Activated naive CD8-positive, alpha-beta T cell treated with anti-CD3 and anti-CD28 coated beads, Interleukin-2, amount 50 U/mL, for 16 hours (primary cell): ENCODE results near the gene DDX52.
A peak's percentile ranks its signal among the peaks of the same experiment; 100 is the strongest.
"Not testable (repeated sequence)": the region's sequence is repeated elsewhere in the genome, so short reads cannot be mapped to it uniquely, and the experiment has no call there.

Experiments used
- DNase-seq: peaks from one replicate; pipeline ENCODE4 v3.0.0-alpha.2; 2020; ENCODE audit warnings: low read depth, low spot score

Gene DDX52

DNA sequence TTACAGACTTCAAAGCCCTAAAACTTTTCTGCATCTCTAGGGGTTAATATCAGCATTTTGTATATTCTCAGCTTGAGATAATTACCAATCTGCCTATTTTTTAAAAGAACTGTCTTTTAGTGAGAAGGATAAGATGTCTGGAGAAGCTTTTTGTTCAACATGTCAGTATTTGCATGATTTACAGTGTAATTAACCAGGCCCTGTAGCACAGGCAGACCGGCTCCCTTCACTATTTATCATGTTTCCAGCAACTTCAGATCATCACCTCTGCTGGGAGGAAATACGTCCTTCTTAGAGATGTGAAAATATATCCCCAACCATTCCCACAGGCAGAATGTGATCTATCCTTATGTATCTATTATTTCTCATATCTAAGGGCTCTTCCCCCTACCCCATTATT lies 8.6 kb upstream of the DDX52 start:
- DNase-seq, result no peak

DNA sequence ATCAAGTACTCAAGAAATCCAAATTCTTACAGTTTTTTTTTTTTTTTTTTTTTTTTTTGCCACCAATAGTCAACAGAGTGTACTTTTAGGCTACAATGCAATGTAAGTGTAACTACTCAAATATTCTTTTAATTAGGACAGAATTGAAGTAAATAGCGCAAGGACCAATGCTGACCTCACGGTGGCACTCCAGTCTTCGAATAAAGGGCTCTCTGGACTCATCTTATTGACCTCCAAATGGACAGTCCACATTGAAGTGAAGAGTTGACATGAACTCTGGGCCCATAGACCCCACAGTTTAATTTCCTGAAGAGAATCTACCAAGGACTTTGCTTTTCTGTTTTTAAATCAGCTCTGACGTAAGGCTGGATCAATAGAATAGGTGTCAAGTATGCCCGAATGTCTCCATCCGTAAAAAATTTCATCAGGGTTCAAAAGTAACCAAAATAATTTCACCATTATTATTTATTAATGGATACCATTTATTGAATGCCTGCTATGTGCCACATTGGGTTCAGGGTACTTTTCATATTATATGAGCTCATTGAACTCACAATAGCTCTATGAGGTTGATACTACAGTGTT lies 7.3 kb upstream of the DDX52 start:
- DNase-seq, result no peak

DNA sequence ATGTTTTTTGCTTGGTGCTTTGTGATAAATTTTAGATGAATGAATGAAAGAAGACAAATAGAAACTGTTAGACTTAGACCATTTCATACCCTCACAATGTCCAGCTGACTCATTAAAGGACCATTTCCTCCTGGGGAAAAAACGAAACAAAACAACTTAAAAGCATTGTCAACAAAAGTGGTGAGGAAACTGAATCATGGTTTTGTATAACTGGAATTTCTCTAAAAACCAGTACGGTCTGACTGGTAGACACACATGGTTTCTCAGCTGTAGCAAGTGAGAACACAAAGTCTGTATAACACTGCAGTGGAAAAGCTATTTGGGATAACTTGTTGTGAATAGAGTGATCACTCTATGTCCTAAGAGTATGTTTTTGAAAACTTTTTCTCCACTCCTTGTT lies 5.3 kb upstream of the DDX52 start:
- no peak for DNase-seq

DNA sequence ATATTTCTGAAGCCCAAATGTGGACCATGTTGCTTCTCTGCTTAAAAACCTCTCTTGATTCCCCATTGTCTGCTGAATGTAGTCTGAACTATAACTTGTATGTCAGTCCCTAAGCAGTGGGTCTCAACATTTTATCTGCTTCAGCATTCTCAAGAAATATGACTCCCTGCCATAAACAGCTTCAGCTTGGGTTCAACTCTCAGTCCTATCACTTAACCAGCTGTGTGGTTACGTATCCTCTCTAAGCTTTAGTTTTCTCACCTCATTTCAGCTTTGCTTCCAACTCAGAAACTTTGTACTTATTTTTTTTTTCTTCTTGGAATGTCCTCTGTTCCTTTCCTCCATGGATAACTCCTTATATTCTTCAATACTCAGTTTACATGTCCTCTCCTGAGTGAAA lies 4.6 kb upstream of the DDX52 start:
- DNase-seq, result no peak

DNA sequence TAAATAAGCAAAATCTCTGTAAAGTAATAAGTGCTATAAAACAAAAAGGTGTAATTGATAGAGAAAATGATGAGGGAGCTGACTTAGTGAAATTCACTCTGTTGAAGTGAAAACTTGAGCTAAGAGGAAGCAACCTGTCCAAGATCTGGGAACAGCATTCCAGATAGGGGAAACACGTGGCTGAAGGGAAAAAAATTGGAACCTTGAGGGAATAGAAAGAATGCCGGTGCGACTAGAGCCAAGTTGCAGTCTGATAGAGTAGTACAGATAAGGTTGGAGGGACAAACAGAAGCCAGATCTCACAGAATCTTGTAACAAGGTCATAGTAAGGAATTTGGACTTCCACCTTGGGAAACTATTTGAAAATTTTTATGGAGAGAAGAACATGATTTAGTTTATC lies 623 bp upstream of the DDX52 start:
- DNase-seq, result no peak

DNA sequence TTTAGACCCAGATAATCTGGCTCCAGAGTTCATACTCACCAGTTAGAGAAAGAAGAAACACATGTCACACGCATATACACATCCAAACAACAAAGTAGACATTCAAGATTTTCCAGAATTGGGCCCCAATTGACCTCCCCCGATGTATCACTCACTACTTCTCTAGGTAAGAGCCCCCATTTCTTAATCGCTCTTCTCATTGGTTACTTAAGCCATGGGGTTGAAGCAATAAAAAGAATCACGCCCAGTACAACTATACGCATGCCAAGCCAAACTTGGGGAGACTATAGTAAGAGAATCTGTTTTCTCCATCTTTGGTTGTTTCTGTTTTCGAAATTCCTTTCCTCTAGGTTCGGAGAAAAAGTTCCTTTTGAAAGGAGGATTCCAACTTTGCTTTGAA lies 565 bp downstream of the DDX52 start:
- no peak for DNase-seq

DNA sequence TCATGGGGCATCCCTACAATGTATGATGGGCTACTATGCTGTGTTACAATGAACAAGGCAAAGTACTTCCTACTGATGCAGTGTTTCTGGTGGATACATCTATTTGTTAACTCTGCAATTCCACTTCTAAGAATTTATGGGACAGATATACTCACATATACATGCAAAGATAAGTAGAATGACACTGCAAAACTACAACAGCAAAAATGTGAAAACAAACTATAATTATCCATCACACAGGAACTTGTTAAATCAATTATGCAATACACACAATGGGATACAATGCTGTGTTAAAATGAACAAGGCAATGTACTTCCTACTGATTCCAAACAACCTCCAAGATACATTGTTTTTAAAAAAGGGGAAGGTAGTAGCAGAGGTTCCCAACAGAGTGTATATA lies 3.2 kb downstream of the DDX52 start:
- DNase-seq, result no peak

DNA sequence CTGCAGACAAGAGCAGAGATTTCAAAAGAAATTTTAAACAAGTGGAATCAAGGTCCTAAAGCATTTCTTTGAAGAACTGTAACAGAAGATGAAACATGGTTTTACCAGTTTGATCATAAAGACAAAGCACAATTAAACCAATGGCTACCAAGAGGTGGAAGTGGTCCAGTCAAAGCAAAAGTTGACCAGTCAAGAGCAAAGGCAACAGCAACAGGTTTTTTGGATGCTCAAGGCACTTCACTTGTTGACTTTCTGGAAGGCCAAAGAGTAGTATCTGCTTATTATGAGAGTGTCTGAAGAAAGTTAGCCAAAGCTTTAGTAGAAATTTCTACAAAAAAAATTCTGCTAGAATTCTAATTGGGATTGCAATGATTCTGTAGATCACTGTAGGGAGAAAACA lies 5.3 kb downstream of the DDX52 start:
- DNase-seq, result no peak

DNA sequence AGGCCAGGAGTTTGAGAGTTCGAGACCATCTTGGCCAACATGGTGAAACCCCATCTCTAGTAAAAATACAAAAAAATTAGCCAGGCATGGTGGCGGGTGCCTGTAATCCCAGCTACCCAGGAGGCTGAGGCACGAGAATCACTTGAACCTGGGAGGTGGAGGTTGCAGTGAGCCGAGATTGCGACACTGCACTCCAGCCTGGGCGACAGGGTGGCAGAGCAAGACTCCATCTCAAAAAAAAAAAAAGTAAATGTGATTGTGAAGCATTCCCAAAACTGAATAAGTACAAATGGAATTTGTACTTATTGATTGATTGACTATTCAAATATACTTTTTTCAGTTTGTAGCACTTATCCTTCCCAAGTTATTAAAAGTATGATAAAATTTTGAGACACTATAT lies 26.8 kb downstream of the DDX52 start:
- not testable (repeated sequence) for DNase-seq

DNA sequence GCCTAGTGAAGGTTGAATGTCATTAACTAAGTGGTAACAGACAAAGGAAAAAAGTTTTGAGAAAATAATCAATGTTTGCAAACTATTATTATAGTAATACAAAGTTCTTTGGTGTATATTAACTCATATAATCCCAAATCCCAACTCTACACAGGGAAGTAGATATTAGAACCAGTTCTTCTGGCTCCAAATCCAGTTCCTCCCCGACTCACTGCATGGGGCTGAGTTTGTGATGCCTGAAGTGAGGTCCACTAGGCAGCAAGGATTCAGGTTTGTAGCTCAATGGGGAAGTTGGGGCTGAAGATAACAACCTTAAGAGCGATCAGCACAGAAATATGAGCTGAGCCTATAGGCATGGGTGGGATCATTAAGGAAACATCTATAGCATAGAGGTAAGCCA lies 28.4 kb downstream of the DDX52 start:
- no peak for DNase-seq

DNA sequence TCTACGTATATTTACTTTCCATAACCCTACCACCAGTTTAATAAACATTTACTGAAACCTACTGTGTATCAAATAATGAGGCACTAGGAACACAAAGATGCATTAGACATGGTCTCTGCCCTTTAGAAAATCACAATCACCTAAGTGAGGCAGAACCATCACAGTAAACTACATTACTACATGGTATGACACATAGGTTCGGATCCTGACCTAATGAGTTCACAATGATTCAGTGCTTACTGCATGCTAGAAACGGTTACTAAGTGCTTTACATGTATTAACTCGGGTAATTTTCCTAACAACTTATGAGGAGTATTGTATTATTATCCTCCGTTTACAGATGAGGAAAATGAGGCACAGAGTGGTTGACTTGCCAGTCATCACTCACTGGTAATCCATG lies 28.9 kb downstream of the DDX52 start:
- no peak for DNase-seq

DNA sequence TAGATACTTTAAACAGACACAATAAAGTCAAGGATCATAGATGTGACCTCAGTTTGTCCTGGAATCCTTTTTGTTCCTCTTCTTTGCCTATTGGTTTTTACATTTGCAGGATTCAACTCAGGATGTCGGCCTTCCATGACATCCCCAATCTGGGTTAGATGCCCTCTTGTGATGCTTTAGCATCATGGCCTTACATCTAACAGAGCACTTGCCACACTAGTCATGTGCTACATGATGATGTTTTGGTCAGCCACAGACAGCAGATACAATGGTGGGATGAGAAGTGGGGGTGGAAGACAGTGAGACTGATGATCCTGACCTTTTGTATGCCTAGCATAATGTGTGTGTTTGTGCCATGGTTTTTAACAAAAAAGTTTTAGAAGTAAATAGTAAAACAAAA lies 32.3 kb downstream of the DDX52 start:
- no peak for DNase-seq

DNA sequence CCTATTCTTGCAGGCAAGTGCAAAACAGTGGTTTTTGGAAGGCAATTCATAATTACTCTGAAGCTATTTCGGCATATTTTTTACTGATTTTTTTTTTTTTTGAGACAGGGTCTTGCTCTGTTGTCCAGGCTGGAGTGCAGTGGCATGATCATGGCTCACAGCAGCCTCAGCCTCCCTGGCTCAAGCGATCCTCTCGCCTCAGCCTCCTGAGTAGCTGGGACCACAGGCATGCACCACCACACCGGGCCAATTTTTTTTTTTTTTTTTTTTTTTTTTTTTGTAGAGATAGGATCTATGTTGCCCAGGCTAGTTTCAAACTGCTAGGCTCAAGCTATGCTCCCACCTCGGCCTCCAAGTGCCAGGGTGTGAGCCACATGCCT lies 33.2 kb downstream of the DDX52 start:
- DNase-seq, result not testable (repeated sequence)

DNA sequence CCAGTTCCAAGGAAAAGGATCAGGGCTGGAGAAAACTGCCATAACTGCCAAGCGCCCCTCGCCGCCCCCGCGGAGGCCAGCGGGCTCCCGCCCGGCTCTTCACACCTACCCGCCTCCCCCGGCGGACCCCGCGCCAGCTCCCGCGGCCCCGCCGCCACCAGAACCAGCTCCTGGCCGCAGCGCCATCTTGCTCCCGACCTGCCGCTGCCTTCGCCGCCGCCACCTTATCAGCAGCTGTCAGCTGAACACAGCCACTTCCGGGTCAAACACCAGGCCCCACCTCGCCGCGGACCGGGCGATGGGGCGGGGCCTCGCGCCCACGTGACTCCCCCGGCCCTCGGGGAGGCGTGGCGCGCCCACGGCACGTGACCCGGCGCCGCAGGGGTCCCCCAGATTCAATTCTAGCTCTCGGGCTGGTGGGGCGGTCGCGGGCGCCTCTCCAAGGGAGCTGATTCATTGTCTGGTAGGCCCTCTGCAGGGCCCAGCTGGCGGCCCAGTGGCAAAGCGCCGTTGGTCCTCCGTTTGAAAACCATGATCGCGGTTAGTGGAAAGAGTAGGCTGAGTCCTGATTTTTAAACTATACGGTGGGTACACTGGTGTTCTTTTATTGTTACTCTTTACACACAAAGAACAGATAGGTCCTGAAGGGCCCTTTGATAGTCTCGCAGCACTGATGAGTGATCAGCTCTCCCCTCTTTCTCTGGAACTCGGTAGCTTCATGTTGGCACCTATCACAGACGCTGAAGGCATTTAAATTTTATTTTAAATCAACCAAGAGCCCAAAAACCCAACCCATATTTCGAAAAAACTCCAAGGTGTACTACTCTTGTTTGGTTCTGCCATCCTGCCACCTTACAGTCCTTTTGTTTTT lies 33.8 kb downstream of the DDX52 start, which contains the start of gene SYNRG:
Gene SYNRG, minus strand, starts transcription at position 249 of the 871 bp plus-strand sequence. Its CDS starts 63 bp downstream, at position 186.
- peak; percentile 91 for DNase-seq

DNA sequence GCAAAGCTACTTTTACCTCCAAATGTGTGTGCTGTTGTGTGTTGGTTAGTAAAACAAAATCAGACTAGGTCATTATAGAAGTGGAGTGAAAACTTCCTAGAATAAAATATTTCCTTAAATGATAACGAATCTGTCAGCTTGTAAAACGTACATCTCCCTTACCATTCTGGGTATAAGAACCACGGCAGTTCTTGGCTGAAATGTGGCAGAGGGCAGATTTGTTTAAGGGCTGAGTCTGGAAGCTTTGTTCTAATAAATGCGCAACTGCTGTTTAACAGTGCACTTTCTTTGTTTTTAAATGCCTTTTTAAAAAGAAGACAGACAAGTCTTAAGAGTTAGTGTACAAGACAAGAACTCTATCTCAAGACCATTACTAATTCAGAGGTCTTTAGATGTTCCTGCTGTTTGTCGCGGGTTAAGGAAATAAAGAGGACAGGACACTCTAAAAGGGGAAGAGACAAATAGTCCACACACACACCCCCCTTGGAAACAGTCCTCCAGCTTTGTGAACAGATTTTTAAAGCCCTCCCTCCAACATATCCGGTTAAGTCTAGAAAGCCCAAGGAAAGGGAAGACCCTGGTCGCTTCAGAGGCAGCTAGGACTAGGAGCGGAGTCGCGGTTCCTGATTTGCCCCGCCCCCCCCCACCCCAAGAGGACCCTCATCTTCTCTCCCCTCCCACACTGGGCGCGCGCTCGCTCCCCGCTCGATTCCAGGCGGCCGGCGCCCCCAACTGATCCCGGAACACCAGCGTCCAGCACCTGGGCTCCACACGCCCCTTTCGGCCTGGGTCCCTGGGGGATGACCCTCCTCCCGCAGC lies 34.7 kb downstream of the DDX52 start:
- DNase-seq, result no peak

DNA sequence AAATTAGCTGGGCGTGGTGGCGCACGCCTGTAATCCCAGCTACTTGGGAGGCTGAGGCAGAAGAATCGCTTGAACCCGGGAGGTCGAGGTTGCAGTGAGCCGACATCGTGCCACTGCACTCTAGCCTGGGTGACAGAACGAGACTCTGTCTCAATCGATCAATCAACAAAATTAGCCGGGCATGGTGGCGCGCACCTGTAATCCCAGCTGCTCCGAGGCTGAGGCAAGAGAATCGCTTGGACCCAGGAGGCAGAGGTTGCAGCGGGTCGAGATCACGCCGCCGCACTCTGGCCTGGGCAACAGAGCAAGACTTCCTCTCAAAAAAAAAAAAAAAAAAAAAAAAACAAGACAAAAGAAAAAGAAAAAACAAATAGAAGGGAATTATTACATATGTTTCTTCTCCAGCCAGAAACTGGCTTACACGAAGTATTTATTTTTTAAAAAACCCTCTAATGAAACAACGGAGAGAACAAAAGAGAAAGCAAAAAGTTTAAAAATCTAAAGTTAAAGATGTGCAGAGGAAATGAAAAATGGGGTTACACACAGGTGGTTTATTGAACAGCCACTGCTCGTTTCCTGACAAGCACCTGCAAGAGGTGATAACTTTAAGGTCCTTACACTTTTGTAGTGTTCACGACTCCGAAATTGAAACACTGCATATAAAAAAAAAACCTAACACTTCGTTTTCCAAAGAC lies 35.5 kb downstream of the DDX52 start:
- DNase-seq, result no peak

DNA sequence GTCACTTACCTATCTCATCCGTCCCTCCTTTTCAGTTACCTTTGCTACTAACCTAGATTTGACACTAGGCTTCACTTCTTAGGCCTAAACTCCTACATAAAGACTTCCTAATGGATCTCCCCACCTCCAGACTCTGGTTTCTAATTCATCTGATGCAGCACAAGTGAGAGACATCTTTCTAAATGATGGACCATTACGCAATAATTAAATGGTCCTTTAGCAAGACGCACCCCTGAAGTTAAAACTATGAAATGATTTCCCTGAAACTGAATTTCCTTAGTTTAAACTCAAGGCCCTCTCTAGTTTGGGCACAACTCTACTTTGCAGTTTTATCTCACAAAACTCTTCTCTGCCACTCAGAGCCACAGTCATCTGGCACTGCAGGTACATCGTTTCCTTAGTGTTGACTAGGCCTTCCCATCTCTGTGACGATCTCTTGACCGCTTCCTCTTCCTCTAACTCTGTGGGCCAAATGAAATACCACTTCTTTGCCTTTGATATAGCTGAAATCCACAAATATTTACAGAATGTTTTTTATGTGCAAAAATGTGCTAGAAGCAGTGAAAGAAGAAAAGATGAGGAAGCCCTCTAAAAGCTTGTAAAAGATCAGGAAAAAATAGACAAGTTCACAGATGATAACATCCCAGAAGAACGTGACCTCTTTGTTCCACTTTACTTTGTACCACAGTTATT lies 37.3 kb downstream of the DDX52 start:
- no peak for DNase-seq

DNA sequence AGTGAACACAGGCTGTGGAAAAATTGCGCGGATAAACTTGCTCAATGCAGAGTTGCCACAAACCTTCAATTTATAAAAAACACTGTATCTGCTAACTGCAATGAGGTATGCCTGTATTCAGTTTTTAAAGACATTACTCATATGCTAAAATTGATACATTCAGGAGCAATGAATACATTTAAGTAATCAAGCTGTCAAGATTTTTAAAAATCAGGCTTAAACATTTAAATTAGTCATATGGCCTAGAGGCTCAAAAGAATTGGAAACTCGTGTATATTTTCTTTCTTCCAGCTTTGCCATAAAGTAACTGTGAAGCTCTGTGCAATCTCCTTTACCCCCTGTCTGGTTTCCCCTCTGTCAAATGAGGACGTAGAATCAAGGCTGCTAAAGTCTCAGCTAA lies 38.2 kb downstream of the DDX52 start:
- no peak for DNase-seq

DNA sequence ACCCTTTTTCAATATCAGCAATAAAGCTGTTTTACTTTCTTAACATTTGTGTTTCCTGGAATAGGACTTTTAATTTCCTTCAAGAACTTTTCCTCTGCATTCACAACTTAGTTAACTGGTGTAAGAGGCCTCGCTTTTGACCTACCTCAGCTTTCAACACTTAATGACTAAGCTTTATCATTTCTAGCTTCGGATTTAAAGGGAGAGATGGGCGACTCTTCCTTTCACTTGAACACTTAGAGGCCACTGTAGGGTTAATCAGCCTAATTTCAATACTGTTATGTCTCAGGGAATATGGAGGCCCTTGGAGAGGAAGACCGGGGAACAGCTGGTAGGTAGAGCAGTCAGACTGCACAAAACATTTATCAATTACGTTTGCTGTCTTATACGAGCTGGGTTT lies 38.7 kb downstream of the DDX52 start:
- DNase-seq, result no peak

DNA sequence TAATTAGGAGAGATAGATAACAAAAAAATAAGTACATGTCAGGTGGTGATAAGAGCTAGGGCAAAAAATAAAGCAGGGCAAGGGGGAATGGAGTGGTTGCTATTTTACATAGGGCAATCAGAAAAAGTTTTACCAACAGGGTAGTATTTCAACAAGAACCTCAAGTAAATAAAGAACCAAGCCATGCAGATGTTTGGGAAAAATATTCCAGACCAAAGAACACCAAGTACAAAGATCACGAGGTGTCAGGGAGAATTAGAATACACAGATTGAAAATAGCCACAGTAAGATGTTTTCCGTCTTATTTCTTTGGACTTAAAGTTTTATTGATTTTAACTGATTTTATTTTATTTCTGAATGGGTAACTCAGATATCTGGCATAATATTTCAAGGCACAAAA lies 45.1 kb downstream of the DDX52 start:
- DNase-seq, result no peak

DNA sequence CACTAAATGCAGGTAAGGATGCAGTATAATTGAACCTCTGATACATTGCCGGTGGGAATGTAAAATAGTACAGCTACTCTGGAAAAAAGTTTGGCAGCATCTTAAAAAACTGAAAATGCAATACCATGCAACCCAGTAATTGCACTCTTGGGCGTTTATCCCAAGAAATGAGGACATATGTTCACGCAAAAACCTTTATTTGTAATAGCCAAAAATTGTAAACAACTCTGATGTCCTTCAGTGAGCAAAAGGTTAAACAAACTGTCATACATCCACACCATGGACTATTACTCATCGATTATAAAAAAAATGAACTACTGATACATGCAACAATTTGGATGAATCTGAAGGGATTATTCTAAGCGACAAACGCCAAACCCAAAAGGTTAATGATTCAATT lies 51.0 kb downstream of the DDX52 start:
- DNase-seq, result no peak
